Stimulated activated CD4-positive, alpha-beta T cell treated with anti-CD3 and anti-CD28 coated beads, Interleukin-1b, Interleukin-23, amount 100 ng/mL, for 4 hours (primary cell): ENCODE data around the gene NELFA.
"Not testable (repeated sequence)": the region's sequence is repeated elsewhere in the genome, so short reads cannot be mapped to it uniquely, and the experiment has no call there.

ENCODE experiments used
- DNase-seq, 2 donors: peaks; one replicate each; pipeline ENCODE4 v3.0.0-alpha.2; 2020; ENCODE audit warnings: low read depth in 2 of 2

NELFA gene

GRCh38 chr4:1993718-1994516 lies 14.9 kb downstream of the NELFA start:
- not testable (repeated sequence) for DNase-seq

DNA sequence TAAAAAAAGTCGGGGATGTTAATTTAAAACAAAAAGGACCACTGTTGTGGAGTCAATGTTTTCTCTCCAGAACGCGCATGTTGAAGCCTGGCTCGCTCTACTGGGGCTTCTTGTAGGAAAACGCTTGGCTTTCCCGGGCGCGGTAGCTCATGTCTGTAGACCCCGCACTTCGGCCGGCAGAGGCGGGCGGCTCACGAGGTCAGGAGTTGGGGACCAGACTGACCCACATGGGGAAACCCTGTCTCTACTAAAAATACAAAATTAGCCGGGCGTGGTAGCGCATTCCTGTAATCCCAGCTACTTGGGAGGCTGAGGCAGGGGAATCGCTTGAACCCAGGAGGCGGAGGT lies 15.6 kb downstream of the NELFA start:
- DNase-seq, result no peak

- no peak for DNase-seq
Observed at GRCh38 chr4:1992468-1993168, 16.2 kb downstream of the NELFA start.

DNA sequence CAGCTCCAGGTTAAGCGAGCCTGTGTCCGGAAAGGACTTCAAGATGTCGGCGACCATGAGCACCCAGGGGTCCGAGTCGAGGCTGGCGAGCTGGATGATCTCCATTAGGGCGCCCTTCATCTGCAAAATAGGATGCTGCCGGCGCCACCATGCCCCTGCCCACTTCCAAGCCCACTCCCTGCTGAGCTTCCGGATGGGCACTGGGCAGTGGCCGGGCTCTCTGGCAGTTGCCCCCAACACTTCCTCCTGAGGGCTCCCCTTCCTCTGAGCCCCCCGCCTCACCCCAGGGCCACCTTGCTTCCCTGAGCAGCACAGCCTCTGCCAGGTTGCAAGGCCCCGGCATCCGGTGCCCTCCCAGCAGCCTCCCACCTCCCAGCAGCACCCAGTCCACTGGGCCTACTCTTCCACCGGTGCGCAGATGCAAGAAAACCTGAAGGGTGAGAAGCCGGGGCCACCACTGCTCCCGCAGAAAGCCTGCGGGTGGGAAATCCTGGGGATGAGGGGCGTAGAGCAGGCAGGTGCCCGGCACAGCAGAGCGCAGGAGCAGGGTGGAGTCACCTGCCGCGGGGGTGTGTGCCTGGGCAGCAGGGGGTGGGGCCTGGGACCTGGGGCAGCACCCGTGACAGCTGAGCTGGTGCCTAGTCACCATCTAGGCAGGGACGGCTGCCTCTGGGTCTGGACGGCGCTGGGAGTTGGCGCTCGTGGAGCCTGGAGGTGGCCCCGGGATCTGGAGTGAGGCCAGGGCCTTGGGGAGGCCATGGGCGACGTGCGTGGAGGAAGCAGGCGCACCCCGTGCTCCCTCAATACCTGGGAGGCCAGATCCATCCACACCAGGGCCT lies 17.0 kb downstream of the NELFA start:
- no peak for DNase-seq

- no peak for DNase-seq
Observed at GRCh38 chr4:1991087-1991486, 17.7 kb downstream of the NELFA start.

- DNase-seq, result no peak
Observed at GRCh38 chr4:1990676-1991075, 18.1 kb downstream of the NELFA start.

DNA sequence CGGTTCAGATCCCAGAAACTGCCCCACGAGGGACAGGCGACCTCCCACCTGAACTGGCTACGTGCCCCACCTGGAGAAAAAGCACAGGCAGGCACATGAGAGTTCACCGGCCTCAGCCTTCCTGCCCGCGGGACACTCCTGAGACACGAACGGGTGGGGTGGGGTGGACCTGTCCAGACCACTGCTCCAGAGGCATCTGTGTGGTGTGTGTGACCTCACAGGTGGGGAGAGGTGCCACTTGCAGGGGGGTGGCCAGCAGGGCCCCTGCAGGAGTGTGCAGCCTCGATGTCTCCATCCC lies 18.5 kb downstream of the NELFA start:
- DNase-seq, result no peak

- no peak for DNase-seq
Observed at GRCh38 chr4:1989533-1990347, 19.0 kb downstream of the NELFA start.

DNA sequence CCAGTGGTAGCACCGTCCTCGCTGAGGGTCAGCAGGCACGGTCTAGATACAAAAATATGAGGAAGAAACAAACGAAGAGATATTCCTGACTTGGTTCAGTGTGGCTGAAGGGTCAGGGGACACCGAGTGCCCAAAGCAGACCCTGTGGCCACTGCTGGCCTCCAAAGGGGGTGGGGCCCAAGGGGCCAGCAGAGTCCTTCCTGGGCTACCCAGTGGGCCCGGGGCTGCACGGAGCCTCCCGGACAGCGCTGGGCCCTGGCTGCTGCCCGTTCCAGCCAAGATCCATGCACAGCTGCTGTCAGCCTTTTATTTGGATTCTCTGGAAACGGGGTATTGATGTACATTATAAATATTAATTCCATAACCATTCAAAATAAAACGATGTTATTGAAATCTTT lies 20.4 kb downstream of the NELFA start:
- no peak for DNase-seq

DNA sequence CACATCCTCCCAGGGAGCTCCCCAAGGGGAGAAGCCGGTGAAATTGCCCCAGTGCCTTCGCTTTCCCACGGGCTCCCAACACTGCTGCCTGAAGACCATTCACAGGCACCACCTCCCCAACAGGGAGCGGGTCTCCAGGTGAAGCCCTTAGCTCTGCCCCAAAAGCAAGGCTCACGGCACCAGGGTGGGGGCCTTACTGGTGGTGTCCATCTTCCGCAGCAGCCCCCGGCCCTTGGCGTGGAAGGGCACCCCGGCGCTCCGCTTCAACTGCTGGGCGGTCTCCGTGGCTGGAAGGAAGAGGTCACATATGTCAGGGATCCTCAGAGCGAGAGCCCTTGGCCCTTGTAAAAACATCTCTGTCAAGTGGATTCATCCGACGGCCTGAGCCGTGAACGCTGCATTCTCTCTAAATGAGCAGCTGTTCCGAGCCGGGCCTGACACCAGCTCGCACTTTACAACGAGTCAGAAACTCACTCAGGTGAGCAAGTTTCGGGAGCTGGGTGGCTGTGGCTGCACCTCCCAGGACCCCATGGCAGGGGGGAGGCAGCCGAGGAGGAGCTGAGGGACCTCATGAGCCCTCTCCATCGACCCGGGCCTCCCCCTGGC lies 20.9 kb downstream of the NELFA start:
- DNase-seq, result no peak

DNA sequence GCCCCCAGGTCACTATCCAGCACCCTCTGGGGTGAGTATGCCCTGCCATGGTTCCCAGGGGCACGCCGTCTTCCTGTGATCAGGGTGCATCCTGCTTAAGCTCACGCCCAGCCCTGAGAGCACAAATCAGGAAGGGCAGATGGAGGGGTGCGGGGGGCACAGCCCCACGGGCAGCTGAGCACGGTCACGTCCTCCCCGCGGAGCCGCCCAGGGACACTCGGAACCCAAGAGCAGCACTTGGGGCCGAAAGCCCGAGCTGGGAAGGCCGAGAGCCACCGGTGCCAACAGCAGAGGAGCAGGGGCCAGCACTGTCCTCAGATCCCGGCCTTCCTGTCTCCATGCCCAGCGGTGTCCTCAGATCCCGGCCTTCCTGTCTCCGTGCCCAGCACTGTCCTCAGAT lies 21.5 kb downstream of the NELFA start:
- DNase-seq, result no peak

- DNase-seq, result no peak
Observed at GRCh38 chr4:1986578-1987210, 22.1 kb downstream of the NELFA start.

DNA sequence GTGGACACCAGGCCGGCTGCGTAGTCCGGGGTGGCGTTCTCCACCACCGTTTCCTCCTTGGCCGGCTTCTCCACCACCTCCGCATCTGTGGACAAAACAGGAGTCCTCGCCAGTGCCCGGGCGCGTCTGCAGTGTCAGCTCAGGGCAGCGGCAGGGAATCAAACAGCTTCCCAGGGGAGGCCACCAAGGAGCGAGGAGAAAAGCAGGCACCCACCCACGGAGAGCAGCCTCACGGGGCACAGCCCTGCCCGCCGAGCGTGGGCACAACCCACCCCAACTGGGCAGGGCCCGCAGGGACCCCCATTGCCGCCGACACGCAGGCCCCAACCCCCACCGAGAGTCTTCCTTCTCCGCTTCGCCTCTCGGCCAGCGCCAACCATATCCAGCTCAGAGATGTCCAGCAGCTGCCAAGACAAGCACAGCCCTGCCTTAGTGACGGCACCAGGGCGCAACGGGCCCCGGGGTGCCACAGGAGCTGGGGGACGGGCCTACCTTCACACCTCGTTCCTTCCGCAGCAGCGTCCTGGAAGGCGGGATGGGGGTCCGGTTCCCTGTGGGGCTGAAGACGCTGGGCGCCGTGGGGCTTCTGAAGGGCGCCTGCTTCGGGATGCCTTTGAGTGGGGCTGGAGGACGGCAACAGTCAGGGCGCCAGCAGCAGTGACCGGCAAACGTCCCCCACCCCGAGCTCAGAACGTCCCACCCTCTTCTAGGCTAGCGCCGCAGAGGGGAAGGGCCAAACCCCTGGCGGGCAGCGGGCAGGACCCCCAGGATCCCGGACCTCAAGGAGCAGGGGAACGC lies 22.8 kb downstream of the NELFA start:
- no peak for DNase-seq

DNA sequence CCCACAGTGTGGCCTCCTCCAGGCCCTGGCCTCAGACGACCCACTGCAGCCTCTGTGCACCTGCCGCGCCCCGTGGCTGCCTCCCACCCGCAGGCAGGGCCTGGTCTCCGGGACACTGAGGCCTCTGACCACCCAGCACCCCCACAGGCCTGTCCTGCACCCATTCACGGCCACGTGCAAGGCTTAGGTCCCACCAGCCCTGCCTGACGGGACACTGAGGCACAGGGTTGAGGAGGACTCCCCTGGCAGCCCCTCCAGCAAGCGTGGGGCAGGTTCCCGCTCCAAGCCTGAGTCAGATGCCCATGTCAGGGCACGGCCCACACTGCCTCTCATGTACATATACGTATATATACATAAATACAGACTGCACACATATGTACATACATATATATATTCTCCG lies 23.5 kb downstream of the NELFA start:
- no peak for DNase-seq

DNA sequence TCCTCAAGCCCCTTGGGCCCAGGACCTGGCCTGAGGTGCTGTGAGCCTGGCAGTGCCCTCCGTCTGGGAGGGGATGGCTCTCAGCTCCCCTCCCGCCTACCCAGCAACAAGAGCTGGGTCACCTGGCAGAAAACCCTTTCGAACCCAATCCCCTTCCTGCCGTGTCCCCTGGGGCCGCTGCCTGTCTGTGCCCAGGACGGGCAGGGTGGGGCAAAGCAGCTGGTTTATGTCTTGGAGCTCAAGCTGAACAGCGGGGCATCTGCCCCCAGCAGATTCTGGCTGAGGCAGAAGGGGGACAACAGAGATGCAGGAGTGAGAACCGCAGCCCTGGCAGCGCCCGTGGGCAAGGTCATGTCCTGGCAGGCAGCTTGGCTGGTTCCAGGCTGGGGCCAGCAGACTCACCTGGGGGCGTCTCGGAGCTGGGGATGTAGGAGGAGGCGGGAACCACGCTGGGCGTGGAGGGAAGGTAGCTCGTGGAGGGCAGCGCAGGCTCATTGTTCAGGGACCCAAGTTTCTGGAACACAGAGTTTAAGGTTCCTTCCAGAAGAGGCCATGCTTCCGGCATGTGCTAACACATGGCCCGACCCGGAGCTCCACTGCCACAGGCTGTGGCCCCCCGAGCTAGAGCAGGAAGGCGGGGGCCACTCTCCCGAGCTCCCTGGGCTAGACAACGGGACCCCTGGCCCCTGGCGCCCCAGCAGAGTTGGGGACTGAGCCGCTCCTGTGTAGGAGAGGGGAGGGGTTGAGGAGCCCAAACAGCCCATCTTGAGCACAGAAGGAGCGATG lies 24.2 kb downstream of the NELFA start:
- DNase-seq, result no peak

DNA sequence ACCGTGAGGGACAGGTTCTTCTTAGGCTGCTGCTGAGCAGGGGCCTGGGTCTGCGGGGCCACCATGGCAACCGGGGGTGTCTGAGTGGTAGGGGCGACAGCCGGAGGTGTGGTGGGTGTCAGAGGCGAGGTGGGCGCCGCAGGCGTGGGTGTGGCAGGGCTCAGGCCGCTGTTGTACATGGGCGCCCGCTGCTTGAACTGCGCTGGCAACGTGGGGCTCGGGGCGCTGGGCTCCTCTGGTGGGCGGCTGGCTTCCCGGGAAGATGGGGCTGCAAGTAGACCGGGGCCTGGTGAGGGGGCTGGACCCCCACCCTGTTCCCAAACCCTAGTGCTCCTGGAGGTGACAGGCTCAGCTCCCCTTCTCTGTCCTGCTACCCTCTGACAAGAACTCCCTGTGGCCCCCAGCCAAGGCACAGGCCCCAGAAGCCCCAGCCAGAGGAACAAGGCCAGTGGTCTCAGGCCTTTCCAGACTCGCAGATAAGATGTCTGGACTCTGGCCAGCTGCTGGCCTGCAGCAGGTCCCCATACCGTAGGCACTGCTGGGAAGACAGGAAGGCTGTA lies 24.8 kb downstream of the NELFA start:
- no peak for DNase-seq

DNA sequence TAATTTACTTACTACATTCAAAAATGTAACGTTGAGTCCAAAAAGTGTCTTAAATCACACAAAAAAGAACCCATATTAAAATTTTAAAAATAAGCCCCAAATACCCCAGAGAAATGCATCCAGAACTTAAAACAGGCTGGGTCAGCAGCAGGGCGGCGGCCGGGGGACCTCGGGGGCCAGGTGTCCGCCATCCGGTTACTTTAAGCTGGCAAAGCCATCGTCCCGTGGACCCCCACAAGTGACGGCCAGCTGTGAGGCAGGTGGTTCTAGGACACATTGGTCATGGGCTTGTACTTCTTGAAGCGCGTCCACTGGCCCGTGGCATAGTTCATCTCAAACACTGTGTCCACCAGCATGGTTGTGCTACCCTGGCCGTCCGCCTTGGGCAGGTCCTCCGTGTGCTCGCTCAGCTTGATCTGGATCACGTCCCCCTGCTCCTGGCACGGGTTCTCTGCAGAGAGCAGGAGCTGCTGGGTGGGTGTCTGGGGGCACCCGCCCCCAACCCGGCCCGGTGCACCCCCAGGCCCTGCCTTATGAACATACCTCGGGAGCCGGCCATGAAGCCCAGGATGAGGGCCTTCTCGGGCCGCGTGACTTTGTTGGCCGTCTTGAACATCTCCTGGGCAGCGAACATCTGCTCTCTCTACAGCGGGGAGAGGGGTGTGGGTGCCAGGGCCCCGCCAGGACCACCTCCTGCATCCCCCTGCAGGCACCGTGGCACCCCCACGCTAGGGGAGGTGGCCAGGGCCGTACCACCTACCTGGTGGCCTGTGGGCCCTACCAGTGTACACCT lies 25.5 kb downstream of the NELFA start:
- DNase-seq, result no peak
